ENCODE results near the gene INO80.

Gene INO80

GRCh38 chr15:41039121-41039520, 77.0 kb downstream of the INO80 start:
- no peak for DNase-seq

DNA sequence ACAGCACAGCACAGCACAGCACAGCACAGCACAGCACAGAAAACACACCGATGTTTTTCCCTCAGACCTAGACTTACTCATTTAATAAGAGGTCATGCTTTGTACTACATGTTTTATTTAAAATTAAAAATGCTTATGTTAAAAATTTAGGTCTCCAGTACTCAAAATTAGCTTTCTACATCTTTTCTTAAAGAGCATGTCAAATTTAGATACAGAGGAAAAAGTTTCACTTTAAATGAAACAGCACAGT, 84.1 kb downstream of the INO80 start:
- DNase-seq = no peak

DNA sequence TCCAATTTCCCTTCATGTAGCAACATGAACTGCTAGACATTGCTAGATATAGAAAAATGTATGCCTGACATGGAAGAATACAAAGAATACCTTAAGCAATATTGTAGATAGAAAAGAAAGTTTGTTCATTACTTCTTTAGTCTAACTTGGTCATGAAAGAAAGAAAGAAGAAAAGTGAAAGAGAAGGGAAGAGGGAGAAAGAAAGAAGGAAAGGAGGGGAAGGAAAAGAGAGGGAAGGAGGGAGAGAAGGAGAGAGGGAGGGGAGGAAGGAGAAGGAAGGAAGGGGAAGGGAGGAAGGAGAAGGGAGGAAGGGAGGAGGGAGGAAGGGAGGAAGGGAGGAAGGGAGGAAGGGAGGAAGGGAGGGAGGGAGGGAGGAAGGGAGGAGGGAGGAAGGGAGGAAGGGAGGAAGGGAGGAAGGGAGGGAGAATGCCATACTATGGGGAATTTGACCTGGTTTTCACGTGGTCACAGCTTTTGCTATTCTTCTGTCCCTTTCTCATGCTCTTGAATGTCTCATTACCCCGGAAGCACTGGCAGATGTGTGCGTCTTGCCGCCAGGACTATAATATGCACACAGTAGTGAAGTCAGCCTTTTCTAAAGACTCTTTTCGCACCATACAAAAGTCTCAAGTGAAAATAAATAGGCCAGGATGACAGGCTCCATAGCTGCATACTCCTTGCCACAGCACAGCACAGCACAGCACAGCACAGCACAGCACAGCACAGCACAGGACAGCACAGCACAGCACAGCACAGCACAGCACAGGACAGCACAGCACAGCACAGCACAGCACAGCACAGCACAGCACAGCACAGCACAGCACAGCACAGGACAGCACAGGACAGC, 84.6 kb downstream of the INO80 start:
- no peak for DNase-seq

- no peak for DNase-seq
Observed at GRCh38 chr15:41028853-41029252, 87.2 kb downstream of the INO80 start.

- no peak for DNase-seq
Observed at GRCh38 chr15:41025393-41025792, 90.7 kb downstream of the INO80 start.

GRCh38 chr15:41024885-41025284, 91.2 kb downstream of the INO80 start:
- no peak for DNase-seq

DNA sequence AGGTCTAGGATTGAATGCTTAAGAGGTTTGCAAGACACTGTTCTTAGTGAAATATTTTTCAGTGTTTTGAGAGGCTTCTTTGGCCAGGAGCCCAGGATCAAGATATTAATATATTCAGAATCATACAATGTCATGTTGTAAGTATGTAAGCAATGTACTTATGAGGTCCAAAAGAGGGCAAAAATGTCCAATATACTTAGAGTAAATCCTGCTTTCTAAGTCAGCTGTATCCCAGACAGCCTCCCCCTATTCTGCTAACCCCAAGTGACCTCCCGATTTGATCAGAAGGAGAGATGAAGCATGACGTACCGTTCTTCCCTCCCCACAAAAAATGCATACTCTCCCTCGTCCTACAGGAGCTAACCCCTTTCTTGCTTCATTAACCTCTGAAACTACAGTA, 91.9 kb downstream of the INO80 start:
- peak; percentile 90 for DNase-seq

DNA sequence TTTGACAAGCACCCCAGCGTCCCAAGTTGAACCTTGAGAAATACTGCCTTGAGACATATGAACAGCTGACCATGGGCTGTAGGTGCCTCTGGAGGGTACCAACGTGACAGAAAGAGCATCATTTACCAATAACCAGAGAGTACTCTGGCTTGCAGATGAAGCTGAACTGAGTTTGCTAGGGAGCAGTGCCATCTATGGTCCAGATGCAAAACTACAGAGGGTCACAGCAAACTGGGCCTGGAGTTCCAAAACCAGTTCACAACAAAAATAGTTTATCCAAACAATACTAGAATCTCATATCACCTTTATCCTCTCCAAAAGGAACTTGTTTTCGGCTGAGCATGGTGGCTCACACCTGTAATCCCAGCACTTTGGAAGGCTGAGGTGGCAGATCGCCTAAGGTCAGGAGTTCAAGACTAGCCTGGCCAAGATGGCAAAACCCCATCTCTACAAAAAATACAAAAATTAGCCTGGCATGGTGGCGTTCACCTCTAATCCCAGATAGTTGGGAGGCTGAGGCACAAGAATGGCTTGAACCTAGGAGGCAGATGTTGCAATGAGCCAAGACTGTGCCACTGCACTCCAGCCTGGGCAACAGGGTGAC, 93.5 kb downstream of the INO80 start:
- peak; percentile 61 for DNase-seq

DNA sequence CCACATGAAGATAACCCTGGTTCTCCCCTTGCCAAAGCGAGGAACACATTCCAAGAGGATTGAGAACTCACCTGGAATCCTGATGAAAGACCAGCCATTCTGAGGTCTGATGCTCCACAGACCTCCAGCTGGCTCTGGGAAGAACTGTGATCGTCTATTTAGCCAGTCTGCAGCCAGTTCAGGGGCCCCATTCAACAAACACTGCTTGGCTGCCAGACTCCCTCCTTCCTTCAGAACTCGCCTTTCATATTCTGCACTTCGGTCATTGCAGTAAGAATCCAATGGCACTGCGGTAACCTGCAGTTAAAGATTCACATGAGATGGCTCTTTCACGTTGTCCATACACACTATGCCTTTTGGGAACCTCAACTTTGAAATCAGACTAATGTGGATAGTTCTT, 95.3 kb downstream of the INO80 start:
- no peak for DNase-seq

GRCh38 chr15:41020311-41020710, 95.8 kb downstream of the INO80 start:
- DNase-seq = no peak

DNA sequence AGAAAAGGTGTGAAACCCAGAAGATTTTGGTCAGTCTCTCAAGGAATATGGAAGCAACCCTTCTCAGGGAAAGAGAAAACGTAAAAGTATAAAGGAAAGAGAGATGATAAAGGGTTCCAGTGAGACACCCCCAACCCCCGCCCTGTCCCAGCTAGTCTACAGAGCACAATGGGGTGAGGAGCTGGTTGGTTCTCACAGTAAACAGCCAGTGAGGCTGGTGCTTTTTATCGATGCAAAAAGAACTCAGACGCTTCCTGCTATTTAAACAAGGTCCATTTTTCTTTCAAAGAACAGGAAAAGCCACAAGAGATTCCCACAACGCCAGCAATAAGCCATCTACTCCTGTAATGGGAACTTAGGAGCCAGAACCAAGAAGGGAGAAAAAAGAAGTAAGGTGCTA, 96.9 kb downstream of the INO80 start:
- DNase-seq = no peak

- DNase-seq = no peak
Observed at GRCh38 chr15:41018534-41018933, 97.5 kb downstream of the INO80 start.

- DNase-seq = no peak
Observed at GRCh38 chr15:41017066-41017735, 98.9 kb downstream of the INO80 start.

DNA sequence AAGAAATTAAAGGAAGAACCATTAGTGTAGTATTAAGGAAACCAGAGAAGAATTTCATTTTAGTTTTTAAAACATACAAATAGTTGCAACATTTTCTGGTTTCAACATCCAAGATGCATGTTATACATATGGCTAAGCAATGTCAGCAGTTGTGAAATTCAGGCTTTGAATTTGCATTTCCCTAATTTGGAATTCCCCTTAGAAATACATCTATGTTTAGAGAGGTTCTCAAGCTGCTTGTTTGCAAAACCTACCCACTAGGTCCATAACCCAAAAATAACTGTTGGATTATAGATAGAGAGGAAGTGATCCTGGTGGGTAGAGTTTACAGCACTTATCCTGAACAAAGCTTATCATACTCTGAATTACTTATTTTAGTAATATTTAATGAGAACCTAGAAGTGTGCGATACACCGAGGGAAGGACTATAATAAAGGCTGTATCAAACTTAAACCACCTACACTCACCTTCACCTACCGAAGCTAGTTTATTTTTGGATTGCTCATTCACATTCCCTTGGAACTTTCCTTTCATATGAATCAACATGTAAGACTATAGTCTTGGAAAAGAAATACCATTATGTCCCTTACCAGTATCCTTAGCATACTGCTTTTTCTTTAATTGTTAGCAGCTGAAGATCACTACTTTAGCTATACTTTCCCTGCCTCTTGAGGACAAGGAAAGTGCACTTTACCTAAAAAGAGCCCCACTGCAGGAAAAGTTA, 102.2 kb downstream of the INO80 start:
- no peak for DNase-seq

DNA sequence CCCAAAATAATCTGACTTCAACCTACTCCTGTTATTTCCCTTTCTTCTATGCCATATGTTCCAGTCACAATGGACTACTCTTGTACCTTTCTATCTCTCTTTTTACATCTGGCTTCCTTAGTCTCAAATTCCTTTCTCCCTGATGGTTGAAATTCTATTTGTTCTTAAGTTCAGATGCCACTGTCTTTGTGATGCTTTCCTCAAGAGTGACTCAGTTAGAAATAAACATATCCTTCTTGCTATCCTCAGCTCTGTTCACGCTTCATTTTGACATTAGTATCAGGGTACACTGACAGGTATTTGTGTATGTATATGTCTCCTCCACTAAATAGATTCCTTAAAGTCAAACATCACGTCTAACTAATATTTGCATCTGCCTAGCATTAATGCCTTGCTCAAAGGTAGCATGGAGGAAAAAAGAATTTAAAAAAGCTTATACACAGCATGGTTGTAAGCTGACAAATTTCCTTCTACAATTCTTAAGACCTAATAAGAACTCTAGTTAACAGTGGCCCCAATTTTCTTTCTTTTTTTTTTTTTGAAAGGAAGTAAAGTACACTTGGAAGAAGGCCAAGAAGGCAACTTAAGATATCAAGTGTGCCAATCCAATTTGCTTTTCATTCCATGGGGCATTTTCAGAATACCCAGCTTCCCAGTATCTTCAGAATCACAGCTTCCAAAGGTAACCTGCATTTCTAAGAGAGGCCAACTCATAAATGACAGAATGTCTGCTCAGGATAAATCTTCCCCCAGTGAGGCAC, 104.8 kb downstream of the INO80 start:
- DNase-seq = no peak

GRCh38 chr15:41010345-41010744, 105.7 kb downstream of the INO80 start:
- no peak for DNase-seq

- no peak for DNase-seq
Observed at GRCh38 chr15:41006479-41006878, 109.6 kb downstream of the INO80 start.

DNA sequence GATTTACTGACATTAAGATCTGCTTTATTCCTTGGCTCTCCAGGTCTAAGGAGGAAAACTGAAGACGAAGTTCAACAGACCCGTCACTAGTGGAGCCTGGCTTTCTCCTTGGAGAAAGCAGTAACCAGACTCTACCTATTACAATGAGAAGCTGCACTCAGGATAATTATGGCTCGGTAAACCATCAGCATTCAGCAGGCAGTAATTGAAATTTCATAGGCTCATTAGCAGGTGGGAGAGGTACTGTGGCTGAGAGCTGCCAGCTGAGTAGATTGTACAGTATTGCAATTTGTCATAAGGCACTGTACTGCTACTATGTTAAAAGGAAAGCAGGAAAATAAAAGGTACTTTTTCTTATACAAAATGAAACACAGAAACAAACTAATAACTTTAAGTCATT, 111.6 kb downstream of the INO80 start:
- no peak for DNase-seq

DNA sequence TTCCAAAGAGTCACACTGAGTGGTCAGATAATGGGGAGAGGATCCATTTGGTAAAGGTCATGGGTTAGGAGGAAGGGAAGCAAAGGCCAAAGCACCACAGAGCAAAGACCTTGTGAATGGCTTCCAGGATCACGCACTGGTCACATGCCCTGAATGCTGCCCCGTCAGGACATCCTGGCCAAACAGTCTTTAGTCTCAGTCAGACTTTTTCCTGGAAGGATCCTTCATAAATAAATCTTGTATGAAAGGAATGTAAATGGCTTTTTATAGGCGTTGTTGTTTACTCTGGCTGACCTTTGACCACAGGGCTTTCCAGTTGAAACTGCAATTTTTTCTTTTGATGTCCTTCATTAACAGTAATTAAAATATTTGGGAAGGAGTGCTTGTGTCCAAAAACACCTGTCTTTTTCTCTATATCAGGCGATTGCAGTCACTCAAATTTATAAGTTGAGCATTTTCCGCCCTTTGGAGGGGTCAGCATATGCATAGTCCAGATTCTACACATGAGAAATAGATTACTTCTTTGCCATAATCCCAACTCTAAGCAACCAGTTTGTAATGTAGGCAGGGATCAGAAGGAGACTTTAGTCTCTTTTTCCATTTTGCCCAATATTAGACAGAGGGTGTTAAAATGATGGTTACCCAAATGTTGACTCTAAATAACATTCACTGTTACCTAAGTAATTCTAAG, 114.4 kb downstream of the INO80 start:
- peak; percentile 25 for DNase-seq

GRCh38 chr15:40999190-40999589, 116.9 kb downstream of the INO80 start:
- DNase-seq = peak; percentile 88

DNA sequence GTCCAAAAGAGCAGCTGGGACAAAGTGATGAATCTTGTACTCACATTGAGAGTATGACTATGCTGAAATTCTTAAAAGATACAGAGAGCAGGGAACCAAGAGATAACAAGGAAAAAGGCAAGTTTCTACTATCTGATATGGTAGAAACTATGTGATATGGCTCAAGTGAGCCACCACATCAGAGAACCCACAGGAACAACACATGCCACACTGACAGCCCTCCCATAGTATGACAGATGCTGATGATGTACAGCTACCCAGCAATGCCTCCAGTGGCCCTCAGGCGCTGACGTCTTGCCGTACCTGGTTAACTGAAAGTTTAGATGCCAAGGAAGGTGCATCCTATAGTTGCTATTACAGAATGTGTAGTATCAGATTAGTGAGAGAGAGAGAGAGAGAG, 120.4 kb downstream of the INO80 start:
- DNase-seq = no peak

- DNase-seq = no peak
Observed at GRCh38 chr15:40992825-40993224, 123.3 kb downstream of the INO80 start.

All from EL (cell line).